Stimulated activated naive CD8-positive, alpha-beta T cell treated with anti-CD3 and anti-CD28 coated beads, Interleukin-15, Interleukin-2, amounts not matched to agents 100 ng/mL and 50 ng/mL, for 24 hours (primary cell): ENCODE measurements around the gene CFAP251.
A peak's percentile ranks its signal among the peaks of the same experiment; 100 is the strongest.
"Not testable (repeated sequence)": the region's sequence is repeated elsewhere in the genome, so short reads cannot be mapped to it uniquely, and the experiment has no call there.

Experiments used
- H3K27ac Mint-ChIP-seq: one replicate; pipeline ENCODE4 v1.8.0; 2021; ENCODE audit warnings: mild to moderate bottlenecking, mixed read lengths
- H3K27me3 Mint-ChIP-seq: one replicate; pipeline ENCODE4 v1.8.0; 2021; ENCODE audit warnings: mixed read lengths
- H3K36me3 Mint-ChIP-seq: one replicate; pipeline ENCODE4 v1.8.0; 2021; ENCODE audit warnings: low read depth, mixed read lengths
- H3K4me1 Mint-ChIP-seq: one replicate; pipeline ENCODE4 v1.8.0; 2021; ENCODE audit warnings: low read depth, mixed read lengths
- H3K4me3 Mint-ChIP-seq: one replicate; pipeline ENCODE4 v1.8.0; 2021; ENCODE audit warnings: mild to moderate bottlenecking, mixed read lengths
- H3K9me3 Mint-ChIP-seq: one replicate; pipeline ENCODE4 v1.8.0; 2021; ENCODE audit warnings: mixed read lengths

The CFAP251 gene

GRCh38 chr12:121926874-121927706 is 8.7 kb downstream of the CFAP251 start:
- H3K4me3 Mint-ChIP-seq: no peak overlapping the region
- peaks cover 13% of the 10 kb centered on the region for H3K4me1 Mint-ChIP-seq
- H3K27me3 Mint-ChIP-seq: peaks cover 4% of the 10 kb centered on the region
- no peaks in the 10 kb centered on the region for H3K36me3 Mint-ChIP-seq
- H3K27ac Mint-ChIP-seq: no peak overlapping the region
- H3K9me3 Mint-ChIP-seq: no peaks in the 10 kb centered on the region

GRCh38 chr12:121927813-121928212 is 9.4 kb downstream of the CFAP251 start:
- Mint-ChIP-seq H3K36me3 (no peaks in the 10 kb centered on the region), H3K27ac (no peak overlapping the region), H3K27me3 (peaks cover 4% of the 10 kb centered on the region), H3K4me3 (no peak overlapping the region), H3K4me1 (peaks cover 13% of the 10 kb centered on the region), H3K9me3 (no peaks in the 10 kb centered on the region)

GRCh38 chr12:121929545-121929944 is 11.2 kb downstream of the CFAP251 start:
- H3K4me1 Mint-ChIP-seq, H3K27me3 Mint-ChIP-seq, H3K9me3 Mint-ChIP-seq, H3K4me3 Mint-ChIP-seq, H3K36me3 Mint-ChIP-seq, H3K27ac Mint-ChIP-seq: not testable (repeated sequence)

DNA sequence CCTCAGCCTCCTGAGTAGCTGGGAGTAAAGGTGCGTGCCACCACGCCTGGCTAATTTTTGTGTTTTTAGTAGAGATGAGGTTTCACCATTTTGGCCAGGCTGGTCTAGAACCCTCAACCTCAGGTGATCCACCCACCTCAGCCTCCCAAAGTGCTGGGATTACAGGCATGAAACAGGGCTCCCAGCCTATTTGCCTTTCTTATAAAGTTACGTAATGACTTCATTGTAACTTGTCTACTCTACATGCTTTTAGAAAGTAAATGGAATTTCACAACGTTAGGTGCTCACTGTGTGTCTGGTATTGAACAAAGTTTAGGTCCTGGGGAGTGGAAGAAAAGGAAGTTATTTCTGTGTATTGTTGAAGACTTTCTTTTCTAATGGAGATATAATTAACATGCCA is 12.5 kb downstream of the CFAP251 start:
- no peak overlapping the region for H3K27ac Mint-ChIP-seq

GRCh38 chr12:121932176-121932536 is 13.8 kb downstream of the CFAP251 start:
- Mint-ChIP-seq H3K27me3 (peaks cover 4% of the 10 kb centered on the region), H3K4me3 (no peak overlapping the region), H3K9me3 (no peaks in the 10 kb centered on the region), H3K36me3 (peaks cover 2% of the 10 kb centered on the region), H3K27ac (no peak overlapping the region), H3K4me1 (peaks cover 10% of the 10 kb centered on the region)

More for the DNA sequence above, 12.5 kb downstream of the CFAP251 start:
- Mint-ChIP-seq H3K9me3 (no peaks in the 10 kb centered on the region), H3K27me3 (peaks cover 4% of the 10 kb centered on the region), H3K4me3 (no peak overlapping the region), H3K4me1 (peaks cover 10% of the 10 kb centered on the region), H3K36me3 (no peaks in the 10 kb centered on the region)

DNA sequence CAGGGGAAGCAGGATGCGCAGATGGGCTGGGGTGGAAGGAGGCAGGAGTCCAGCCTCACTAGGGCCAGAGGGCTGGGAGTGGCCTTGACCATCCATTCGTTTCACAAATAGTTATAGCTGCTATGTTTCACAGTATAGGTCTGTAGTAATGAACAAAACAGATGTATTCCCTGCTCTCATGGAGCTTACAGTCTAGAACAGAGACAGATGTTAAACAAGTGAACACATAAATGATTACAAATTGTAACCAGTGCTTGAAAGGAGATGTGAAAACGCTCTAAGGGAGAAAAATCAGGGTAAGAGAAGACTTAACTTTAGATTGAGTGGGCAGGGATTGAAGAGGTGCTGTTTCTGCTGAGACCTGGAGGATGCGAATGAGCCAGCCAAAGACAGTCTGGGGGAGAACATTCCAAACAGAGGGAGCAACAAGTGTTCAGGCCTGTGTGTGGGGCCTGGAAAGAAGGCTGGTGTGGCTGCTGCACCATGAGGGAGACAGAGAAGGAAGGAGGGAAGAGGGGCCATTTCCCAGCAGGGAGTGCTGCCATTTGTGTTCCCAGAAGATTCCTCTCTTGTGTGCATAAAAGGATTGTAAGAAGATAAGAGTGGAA is 14.6 kb downstream of the CFAP251 start:
- Mint-ChIP-seq H3K4me3 (no peak overlapping the region), H3K27ac (no peak overlapping the region), H3K9me3 (no peaks in the 10 kb centered on the region)

DNA sequence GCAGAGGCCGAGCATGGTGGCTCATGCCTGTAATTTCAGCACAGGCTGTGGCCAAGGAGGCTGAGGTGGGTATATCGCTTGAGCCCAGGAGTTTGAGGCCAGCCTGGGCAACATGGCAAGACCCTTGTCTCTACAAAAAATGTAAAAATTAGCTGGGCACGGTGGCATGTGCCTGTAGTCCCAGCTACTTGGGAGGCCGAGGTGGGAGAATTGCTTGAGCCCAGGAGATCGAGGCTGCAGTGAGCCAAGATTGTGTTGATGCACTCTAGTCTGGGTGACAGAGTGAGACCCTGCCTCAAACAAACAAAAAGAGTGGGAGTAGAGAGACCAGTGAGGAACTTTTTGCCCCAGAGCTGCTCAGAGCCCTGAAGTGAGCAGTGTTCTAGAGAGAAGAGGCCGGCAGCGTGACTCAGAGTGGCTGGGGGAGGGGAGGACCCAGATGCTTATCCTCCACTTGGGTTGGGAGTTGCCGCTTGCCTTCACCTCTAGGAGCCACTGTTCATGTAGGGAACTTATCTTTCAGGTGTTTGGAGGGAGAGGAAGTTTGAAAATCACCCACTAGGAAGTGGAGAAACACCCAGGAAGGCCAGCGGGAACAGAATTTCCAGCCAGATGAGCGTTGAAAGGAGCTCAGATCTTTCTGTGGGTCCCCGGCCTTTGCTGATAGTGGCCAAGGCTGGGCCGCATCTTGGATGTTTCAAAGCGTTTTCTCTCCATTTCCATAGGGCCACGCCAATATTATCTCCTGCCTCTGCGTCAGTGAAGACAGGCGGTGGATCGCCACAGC is 15.3 kb downstream of the CFAP251 start:
- Mint-ChIP-seq H3K36me3 (peaks cover 9% of the 10 kb centered on the region), H3K9me3 (no peaks in the 10 kb centered on the region)

More for the DNA sequence above, 14.6 kb downstream of the CFAP251 start:
- Mint-ChIP-seq H3K27me3 (peaks cover 4% of the 10 kb centered on the region), H3K36me3 (peaks cover 9% of the 10 kb centered on the region), H3K4me1 (peaks cover 8% of the 10 kb centered on the region)

DNA sequence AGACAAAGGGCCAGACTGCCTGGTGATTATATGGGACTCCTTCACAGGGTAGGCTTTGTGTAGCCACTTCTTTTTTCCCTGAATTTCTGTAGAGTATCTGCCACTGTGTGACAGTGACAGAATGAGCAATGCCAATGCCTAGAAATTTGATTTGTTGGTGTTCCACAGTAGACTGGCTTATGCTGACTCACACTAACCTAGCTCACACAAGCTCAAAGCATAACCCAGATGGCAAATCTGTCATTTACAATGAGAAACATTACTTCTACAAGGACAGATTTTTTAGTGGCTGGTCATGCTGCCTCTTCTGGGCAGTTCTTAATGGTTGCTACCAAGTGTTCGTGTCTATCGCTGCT is 15.9 kb downstream of the CFAP251 start:
- H3K4me1 Mint-ChIP-seq: peaks cover 12% of the 10 kb centered on the region
- no peaks in the 10 kb centered on the region for H3K9me3 Mint-ChIP-seq
- peaks cover 13% of the 10 kb centered on the region for H3K36me3 Mint-ChIP-seq
- H3K4me3 Mint-ChIP-seq: no peak overlapping the region
- no peak overlapping the region for H3K27ac Mint-ChIP-seq
- peaks cover 4% of the 10 kb centered on the region for H3K27me3 Mint-ChIP-seq

More for the DNA sequence above, 15.3 kb downstream of the CFAP251 start:
- peaks cover 8% of the 10 kb centered on the region for H3K4me1 Mint-ChIP-seq
- H3K27me3 Mint-ChIP-seq: peaks cover 4% of the 10 kb centered on the region
- no peak overlapping the region for H3K27ac Mint-ChIP-seq
- H3K4me3 Mint-ChIP-seq: no peak overlapping the region

GRCh38 chr12:121937654-121938053 is 19.3 kb downstream of the CFAP251 start:
- peaks cover 13% of the 10 kb centered on the region for H3K36me3 Mint-ChIP-seq
- H3K4me3 Mint-ChIP-seq: no peak overlapping the region
- H3K27me3 Mint-ChIP-seq: no peaks in the 10 kb centered on the region
- peaks cover 8% of the 10 kb centered on the region for H3K4me1 Mint-ChIP-seq
- H3K27ac Mint-ChIP-seq: no peak overlapping the region
- H3K9me3 Mint-ChIP-seq: no peaks in the 10 kb centered on the region

DNA sequence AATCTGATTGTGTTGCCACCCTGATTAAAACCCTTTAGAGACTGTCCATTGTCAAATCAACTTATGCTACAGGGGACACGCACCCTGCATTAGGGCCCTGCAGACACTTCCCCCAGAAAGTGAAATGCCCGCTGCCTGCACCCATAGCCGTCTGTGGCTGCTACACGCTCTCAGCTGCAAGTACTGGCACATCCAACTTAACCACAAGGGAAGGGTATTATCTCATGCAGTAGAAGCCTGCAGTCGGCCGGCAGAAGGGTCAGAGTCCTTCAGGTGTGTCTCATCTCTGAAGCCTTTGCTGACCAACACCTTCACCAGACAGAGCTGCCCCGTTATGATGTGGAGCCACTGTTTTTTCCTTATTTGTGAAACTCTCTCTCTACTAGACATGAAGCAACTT is 20.8 kb downstream of the CFAP251 start:
- Mint-ChIP-seq H3K4me3 (no peak overlapping the region), H3K27ac (peak overlapping the region; percentile 5), H3K9me3 (no peaks in the 10 kb centered on the region), H3K4me1 (peaks cover 8% of the 10 kb centered on the region), H3K27me3 (no peaks in the 10 kb centered on the region), H3K36me3 (peaks cover 13% of the 10 kb centered on the region)

- Mint-ChIP-seq H3K36me3 (peaks cover 13% of the 10 kb centered on the region), H3K4me3 (no peak overlapping the region), H3K9me3 (no peaks in the 10 kb centered on the region), H3K27ac (no peak overlapping the region), H3K4me1 (peaks cover 8% of the 10 kb centered on the region), H3K27me3 (no peaks in the 10 kb centered on the region)
Observed at GRCh38 chr12:121939992-121940766, 21.8 kb downstream of the CFAP251 start.

DNA sequence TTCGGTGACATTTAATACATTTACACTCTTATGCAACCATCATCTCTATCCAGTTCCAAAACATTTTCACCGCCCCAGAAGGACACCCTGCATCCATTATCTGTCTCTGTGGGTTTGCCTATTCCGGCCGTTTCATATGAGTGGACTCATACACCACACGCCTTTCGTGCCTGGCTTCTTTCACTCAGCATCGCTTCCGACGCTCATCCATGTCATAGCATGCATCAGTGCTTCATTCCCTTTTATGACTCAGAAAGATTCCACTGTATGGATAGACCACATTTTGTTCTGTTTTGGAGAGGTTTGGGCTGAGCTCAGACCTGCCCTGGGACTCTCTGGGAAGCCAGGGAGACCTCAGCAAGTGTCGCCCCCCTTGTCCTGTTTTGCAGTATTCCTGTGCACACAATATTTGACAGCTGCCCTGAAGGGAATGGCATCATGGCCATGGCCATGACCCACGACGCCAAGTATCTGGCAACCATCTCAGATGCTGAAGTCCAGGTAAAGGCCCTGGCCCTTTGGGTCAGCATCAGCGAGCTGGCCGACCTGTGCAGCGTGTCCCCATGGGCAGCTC is 23.8 kb downstream of the CFAP251 start:
- peaks cover 8% of the 10 kb centered on the region for H3K4me1 Mint-ChIP-seq
- no peaks in the 10 kb centered on the region for H3K9me3 Mint-ChIP-seq
- H3K4me3 Mint-ChIP-seq: no peak overlapping the region
- no peaks in the 10 kb centered on the region for H3K27me3 Mint-ChIP-seq
- H3K27ac Mint-ChIP-seq: no peak overlapping the region
- H3K36me3 Mint-ChIP-seq: peaks cover 10% of the 10 kb centered on the region

GRCh38 chr12:121943926-121944325 is 25.5 kb downstream of the CFAP251 start:
- H3K27me3 Mint-ChIP-seq: no peaks in the 10 kb centered on the region
- H3K36me3 Mint-ChIP-seq: peaks cover 2% of the 10 kb centered on the region
- peaks cover 4% of the 10 kb centered on the region for H3K4me1 Mint-ChIP-seq
- no peak overlapping the region for H3K4me3 Mint-ChIP-seq
- H3K27ac Mint-ChIP-seq: no peak overlapping the region
- H3K9me3 Mint-ChIP-seq: no peaks in the 10 kb centered on the region

DNA sequence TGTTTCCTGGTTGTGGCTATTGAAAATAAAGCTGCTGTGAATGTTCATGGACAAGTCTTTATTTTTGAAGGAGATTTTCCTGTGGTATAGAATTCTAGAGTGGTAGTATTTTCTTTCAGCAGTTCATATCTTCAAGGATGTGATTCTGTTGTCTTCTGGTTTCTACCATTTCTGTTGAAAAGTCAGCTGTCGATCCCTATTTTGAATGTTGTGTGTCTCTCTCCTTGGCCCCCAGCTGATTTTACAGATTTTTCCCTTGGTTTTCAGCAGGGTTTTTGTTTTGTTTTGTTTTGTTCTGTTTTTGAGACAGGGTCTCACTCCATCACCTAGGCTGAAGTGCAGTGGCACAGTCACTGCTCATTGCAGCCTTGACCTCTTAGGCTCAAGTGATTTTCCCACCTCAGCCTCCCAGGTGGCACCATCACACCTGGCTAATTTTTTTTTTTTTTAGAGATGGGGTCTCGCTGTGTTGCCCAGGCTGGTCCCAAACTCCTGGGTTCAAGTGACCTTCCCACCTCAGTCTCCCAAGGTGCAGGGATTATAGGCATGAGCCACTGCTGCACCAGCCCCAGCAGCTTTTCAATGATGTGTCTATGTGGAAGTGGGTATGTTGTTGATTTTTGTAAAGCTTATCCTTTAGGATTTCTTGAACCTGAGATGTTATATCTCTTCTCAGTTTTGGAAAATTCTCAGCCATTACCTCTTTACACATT is 28.1 kb downstream of the CFAP251 start:
- Mint-ChIP-seq H3K27ac (no peak overlapping the region), H3K9me3 (no peaks in the 10 kb centered on the region), H3K4me3 (no peak overlapping the region), H3K27me3 (no peaks in the 10 kb centered on the region), H3K4me1 (no peaks in the 10 kb centered on the region), H3K36me3 (no peaks in the 10 kb centered on the region)
